NCI-H2107 treated with DMSO at 0.1 percent for 48 hours (cell line): ENCODE data around the gene MRPL38.
"Not testable (repeated sequence)": the region's sequence is repeated elsewhere in the genome, so short reads cannot be mapped to it uniquely, and the experiment has no call there.

Experiments
- DNase-seq: peaks from one replicate; lab custom pipeline; 2025; ENCODE audit not compliant: unreplicated experiment; lab: John Stamatoyannopoulos, UW

MRPL38 gene

DNA sequence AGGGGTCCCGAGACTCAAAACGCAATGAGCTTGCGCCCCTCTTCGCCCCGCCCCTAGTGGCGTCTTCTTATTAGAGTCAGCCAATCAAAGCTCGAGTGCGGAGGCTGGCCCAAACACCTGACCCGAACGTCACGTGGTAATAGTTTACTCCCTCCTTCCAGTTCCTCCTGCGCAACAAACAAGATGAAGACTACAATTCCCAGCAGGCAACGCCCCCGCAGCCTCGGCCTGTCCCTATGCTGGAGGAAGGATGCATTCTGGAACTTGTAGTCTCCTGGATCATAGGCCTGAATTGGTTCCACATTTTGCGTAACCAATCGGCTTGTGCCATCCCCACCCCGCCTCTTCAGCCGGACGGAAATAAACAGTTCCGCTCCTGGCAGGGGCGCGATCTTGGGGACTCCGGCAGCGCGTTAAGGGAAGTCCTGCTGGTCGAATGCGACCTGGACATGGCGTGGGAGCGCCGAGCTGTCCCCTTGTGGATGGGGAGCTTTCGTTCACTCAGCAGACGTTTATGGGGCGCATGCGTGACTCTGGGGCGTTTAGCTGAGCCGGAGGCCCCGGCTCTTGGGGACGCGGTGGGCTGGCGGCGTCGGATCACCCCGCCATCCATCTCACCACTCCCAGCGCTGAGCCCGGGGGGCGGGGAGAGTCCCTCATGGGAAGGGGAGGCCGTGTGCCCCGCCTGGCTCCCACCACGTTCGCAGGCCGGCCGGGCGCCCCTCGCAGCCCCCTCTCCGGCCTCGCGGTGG, 49.2 kb downstream of the MRPL38 start, which contains the start of gene WBP2:
Gene WBP2 (minus strand): TSS at position 26 of the 752 bp plus-strand sequence. CDS start 38 bp downstream, outside the sequence.
- DNase-seq, result peak; percentile 99

GRCh38 chr17:75854881-75855309, 49.8 kb downstream of the MRPL38 start:
- no peak for DNase-seq

GRCh38 chr17:75854101-75854748, 50.5 kb downstream of the MRPL38 start:
- no peak for DNase-seq

GRCh38 chr17:75853433-75853832, 51.3 kb downstream of the MRPL38 start:
- DNase-seq, result no peak

- not testable (repeated sequence) for DNase-seq
Measured at GRCh38 chr17:75851693-75851991, 53.0 kb downstream of the MRPL38 start.

DNA sequence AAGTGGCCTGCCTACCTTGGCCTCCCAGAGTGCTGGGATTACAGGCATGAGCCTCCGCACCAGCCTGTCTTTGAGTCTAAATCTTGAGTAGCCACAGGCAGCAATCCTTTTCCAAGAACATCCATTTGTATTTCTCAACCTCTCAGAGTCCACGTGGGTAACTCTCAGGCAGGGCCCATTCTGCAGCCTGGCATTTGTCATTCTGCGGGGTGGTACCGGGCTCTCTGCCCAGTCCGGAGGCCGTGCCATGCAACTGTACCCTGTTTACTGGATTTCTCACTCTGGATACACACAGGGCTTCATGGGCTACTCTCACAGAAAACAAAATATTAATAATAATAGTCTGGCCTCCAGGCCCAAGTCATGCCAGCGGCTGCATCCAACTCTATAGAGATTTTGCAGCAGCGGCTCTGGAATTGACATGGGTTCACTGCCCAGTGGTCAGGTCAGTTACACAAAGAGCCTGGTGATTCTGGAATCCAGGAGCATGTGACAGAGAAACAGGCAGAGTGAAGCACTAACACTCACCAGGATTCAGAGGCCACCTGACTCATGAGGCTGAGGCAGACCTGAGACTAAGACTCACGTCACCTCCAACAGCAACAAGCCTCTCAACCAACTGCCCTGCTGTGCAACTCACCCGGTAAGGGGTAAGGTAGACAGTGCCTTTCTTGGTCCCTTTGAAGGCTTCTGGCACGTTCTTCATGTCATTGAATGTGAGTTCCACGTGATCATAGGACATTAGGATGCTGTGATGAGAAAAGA, 53.6 kb downstream of the MRPL38 start:
- no peak for DNase-seq

GRCh38 chr17:75849724-75850123, 55.0 kb downstream of the MRPL38 start:
- DNase-seq, result no peak

DNA sequence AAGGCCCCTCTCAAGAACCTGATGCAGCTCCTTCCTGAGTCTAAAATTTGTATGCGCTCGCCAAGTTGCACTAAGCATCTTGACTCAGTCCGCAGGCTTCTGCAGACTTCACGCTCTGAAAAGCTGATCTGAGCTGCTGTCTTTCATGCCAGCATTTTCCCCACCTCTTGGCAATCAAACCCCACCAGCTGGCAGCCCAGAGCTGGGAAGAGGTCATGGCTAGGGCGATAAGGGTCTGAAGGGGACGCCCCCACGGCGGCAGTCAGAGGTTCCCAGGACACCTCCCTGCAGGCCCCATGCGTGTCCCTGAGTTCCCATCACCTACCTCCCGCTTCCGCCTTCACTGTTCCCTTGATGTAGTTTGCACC, 55.4 kb downstream of the MRPL38 start:
- DNase-seq, result no peak
